Iris pigment epithelial cell (primary cell): ENCODE results near the gene ARHGAP12.

Experiments used
- DNase-seq: peaks from one replicate; pipeline ENCODE4 v3.0.0-alpha.2; 2011; ENCODE audit warnings: low read depth

The ARHGAP12 gene

GRCh38 chr10:31947144-31947926 is 18.7 kb upstream of the ARHGAP12 start:
- DNase-seq = peak; percentile 96

- no peak for DNase-seq
Observed at GRCh38 chr10:31945392-31945791, 16.8 kb upstream of the ARHGAP12 start.

- no peak for DNase-seq
Observed at GRCh38 chr10:31944071-31944433, 15.4 kb upstream of the ARHGAP12 start.

DNA sequence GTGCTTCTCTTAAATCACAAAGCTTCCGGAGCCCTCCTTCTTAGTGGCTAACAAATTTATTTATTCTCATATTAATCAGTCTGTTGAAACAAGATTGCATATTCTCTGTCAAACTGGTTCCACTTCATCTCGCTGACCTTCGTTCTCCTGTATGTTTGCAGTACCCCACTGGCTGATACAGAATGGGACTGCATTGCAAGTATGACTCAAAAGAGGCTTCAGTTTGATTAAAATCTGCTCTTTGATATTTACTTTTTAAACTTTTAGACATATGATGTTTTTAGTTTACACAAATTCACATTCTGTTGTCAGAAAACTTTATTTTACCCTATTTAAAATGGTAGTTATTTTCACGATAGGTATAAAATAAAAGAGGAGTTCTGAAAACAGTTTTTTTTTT is 14.3 kb upstream of the ARHGAP12 start:
- DNase-seq = peak; percentile 49

GRCh38 chr10:31942435-31942834 is 13.8 kb upstream of the ARHGAP12 start:
- DNase-seq = no peak

DNA sequence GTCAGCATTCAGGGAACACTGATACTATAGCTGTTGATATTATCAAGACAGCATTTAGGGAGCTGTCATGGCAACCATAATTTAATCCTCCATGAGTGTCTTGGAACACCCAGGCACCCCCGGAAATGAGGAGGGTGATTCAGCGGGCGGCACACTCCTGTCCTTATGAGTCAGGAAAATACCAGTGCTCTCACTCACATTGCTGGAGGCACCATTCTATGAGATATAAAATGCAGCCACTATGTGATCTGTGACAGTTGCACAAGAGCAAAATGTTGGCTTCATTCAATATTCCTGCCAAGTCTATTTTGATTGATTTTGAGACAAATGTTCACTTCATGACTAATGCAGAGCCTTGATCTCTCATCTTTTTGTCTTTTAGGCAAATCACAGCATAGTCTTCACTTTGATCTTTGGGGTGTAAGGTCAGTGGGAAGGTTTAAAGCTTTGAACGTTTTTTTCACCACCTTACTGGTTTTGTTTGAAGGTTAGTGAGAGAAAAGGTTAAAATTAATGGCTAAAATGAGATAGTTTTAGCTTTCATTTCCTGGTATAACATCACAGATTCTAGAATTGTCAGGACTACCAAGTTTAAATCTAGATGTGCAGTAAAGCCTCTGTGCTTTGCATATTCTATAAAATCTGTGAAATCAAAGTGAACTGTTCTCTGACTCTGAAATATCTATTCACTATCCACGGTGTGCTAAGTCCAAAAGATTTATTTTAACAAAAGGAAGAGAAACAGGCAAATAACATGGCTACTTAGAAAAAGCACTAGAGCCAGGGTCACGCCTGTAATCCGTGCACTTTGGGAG is 12.4 kb upstream of the ARHGAP12 start:
- peak; percentile 97 for DNase-seq

DNA sequence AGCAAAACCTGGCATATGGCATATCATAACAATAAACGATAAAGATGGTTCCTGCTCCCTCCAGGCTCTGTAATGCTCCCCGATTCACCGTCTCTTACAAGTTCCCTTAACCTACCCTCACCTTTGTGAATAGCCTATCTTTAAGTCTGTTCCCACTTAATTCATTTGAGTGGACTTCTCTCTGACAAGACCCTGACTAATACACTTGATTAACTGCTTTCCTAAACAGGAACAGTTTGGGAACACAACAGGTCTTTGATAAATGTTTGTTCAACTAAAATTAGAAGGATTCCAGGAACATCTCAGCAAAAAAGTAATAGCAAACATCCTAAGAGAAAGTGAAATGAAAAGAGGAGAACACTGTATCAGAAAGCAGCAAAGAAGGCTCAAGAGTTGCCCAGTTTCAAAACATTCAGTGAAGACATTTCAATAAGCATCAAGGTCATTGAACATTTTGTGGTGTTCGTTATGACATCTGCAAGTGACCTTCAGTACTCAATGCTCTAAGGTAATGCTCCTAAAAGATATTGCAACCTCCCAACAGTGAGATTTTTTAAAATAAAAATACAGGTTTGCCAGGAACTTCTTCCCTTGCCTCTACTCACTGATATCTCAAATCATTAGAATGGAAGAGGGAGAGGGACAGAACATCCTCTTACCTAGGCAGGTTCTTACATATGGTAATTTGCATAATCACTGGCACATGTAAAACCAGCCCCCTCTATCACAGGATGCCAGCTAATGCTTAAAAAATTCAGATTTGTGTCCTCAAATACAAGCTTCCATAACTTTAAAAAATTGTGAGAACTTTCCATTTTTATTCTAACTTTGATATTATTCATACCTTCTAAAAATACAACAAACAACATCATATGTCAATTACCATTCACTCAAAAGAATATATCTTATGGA is 11.4 kb upstream of the ARHGAP12 start:
- DNase-seq = no peak

GRCh38 chr10:31937371-31937770 is 8.7 kb upstream of the ARHGAP12 start:
- no peak for DNase-seq

DNA sequence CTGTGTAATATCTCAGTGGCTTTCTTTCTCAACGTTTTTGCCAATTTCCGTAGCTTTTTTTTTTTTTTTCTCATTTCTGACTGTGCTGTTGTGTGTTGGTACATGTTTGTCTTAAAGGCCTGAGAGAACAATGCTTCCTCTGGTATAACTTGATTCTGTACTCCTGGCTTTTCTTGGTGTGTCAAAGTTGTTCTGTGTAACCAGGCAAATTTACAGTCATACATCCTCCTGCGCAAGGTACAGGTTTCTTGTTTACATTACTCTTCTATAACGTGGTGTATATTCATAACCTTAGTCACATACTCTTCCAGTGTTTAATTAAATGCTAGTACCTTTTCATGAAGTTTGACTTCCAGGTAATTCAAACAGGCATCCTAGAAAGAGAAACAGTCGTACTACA is 8.3 kb upstream of the ARHGAP12 start:
- DNase-seq = no peak

GRCh38 chr10:31936086-31936485 is 7.5 kb upstream of the ARHGAP12 start:
- no peak for DNase-seq

- no peak for DNase-seq
Observed at GRCh38 chr10:31935678-31936077, 7.0 kb upstream of the ARHGAP12 start.

DNA sequence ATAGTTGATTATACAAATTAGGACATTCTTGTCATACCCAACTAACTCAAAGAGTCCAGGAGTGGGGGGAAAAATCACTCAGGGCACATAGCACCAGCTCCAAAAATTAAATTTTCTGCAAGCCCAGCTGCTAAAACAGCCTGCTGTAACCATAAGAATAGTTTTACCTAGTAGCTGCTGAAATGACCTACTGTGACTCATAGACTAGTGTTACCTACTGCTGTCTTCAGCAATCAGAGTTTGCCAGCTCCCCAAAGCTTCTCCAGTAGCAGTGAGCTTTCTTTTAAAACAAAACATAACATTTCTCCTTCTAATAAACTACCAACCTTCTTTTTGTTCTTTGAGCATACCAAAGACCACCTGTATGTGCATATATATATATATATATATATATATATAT is 4.2 kb upstream of the ARHGAP12 start:
- no peak for DNase-seq

DNA sequence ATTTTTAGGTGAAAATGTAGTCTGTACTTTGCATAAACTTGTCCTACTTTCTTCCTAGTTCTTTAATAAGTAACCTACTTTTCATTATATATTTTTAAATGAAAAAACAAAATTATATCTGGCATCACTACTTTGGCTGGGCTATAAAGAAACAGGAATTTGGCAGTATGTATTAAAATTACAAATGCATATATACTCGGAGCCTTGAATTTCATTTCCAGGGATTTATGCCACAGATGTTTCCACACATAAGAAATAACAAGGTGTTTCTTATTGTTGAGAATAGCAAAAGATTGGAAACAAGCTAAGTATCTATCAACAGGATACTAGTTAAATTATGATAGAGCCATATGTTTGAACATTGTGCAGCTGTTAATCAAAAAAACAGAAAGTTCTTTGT is 2.2 kb upstream of the ARHGAP12 start:
- no peak for DNase-seq

DNA sequence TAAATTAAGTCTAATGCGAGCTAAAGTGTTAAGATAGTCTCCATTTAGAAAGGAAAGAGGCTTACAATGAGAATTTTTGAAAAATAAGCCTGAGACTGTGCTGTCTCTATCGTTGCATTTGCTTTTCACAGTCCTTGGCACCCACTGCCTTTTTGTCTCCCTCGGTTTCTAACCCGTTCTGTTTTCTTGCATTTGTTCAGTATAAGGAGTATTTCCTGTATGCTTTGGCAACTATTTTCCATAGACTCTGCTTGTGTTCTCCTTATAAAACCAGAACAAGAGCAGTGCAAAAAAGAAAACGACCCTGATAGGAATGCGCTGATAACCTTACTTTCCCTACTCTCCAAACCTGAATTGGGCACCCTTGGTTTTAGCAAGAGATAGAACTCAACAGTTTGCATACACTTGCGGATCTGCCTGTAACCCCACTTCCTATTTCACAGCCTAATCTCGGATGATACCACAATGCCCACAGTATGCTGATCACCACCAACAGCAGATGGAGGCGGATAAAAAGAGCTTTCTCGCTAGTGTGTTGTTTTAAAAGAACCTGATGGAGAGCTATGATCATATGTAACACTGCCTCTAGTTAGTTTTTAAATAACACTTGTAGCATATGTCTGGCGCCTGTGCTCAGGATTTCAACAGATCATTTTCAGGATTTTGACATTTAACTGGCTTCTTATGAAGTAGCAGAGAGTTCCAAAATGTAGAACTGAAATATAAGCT is 1.6 kb upstream of the ARHGAP12 start:
- DNase-seq = no peak

DNA sequence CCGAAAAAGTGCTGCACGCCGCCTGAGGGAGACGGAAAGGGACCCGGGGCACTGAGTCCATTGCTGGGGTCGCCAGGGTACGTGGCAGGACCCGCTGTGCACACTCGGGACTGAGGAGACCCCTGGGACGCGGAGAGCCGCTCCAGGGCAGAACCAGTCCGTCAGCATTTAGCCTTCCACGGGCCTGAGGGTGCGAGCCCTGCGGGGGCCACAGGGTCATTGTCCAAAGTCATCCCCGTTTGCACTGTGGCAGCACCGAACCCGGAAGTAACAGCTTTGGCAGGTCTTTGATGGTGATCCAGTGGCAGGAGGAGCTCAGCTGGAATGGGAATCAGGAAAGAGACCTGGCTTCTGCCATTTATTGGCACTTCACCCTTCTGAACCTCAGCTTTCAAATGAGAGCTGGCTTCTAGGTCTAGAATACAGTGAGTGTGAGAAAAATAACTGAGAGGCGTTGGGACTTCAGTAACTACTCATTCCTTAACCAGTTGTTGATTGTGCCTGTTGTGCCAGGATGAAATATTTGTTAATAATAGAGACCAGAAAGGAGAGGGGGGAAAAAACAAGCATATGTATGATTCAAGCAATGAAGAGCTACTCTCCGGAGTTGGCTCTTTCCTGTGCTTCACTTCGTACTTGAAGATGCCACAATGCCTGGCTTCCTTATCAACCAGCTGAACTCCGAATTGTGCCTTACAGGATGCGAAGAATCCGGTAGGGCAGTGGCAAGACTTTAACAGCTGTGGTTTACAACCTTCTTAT is 811 bp upstream of the ARHGAP12 start:
- no peak for DNase-seq

DNA sequence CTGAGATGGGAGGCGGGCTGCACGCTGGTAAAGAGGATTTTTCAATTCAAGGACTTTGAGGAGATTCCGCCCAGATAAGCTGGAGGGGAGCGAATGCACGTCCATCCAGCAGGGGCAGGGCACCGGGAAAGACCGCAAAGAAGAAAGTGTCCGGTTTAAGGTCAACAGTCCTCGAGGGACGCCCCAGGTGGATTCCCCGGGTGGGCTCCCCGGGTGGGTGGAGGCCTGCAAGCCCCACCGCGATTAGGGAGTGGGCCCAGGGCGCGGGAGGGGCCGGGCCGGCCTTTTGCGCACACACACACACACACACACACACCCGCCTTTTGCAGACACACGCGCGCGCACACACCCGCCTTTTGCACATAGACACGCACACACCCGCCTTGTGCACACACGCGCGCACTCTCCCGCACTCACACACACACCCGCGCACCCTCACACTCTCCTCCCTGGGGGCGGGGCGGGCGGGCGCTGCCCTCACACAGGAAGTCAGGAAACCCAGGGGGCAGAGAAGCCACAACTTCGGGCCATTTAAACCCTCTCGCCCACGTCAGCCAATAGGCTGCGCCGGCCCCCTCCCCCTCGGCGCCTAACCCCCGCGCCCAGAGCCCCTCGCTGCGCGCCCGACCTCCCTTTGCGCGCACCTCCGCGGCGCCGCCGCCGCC is 615 bp downstream of the ARHGAP12 start:
- DNase-seq = peak; percentile 59

GRCh38 chr10:31927565-31927883 is 1.1 kb downstream of the ARHGAP12 start:
- no peak for DNase-seq

DNA sequence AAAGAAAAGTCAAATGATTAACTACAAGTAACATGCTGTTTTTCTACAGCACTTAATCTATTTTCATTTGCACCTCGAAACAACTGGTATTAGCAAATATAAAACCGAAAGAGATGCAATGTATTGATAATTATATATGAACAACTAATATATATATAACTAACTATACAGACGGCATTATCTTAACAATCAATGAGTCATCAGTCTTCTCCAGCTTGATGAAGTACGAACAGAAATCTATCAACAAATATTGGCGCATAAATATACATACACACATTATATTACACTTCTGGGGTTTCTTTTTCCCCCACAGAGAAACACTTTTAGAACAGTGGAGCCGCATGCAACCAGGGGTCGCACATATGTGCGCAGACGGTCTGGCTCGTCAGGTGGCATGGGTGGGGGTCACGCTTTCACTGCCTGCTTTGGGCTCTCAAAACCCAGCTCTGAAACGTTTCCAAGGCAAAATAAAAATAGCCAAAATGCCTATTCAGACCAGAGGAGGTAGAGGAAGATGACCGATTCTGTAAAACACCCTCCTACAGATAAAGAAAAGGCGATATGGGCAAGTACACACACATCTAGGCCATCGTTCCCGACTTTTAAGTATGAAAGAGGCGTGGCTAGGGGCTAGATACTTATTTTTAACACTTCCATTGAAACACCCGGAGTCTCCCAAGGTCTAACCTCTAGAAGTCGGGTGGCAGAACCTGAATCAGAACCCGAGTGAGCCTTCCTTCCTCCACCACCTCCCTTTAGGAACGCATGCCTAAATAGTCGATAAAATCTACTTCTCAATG is 1.7 kb downstream of the ARHGAP12 start:
- DNase-seq = no peak

GRCh38 chr10:31926160-31926559 is 2.5 kb downstream of the ARHGAP12 start:
- DNase-seq = no peak

GRCh38 chr10:31924833-31925232 is 3.8 kb downstream of the ARHGAP12 start:
- no peak for DNase-seq
